Karpas-422 (cell line): ENCODE measurements around the gene WBP1. TPM values are rescaled to one million over a fixed set of nuclear protein-coding genes. Genes with fewer than 3 reads are reported as not detected.

Experiments
- DNase-seq: peaks from one replicate; pipeline ENCODE4 v3.0.0-alpha.2; 2015
- H2AFZ ChIP-seq: fragments of 200-600 bp; sonication (generic); 2 replicates; pipeline ENCODE4 v1.6.1; 2014; ENCODE audit warnings: antibody characterized with exemption, low read length, mixed read lengths
- H3K27ac ChIP-seq: fragments of 200-600 bp; sonication (generic); 2 replicates; pipeline ENCODE4 v1.5.1; 2014; ENCODE audit warnings: mild to moderate bottlenecking, low read length, moderate library complexity
- H3K27me3 ChIP-seq: fragments of 200-600 bp; sonication (generic); 2 replicates; pipeline ENCODE4 v1.6.1; 2014; ENCODE audit warnings: low read length, mixed read lengths
- H3K36me3 ChIP-seq: fragments of 200-600 bp; sonication (generic); 2 replicates; pipeline ENCODE4 v1.6.1; 2014; ENCODE audit warnings: low read length, mixed read lengths; ENCODE audit not compliant: insufficient read depth
- H3K4me1 ChIP-seq: fragments of 200-600 bp; sonication (generic); 2 replicates; pipeline ENCODE4 v1.6.1; 2014; ENCODE audit warnings: mild to moderate bottlenecking, low read length, mixed read lengths
- H3K4me2 ChIP-seq: fragments of 200-600 bp; sonication (generic); 2 replicates; pipeline ENCODE4 v1.6.1; 2014; ENCODE audit warnings: low read length, low read depth, mild to moderate bottlenecking; ENCODE audit not compliant: poor library complexity, severe bottlenecking
- H3K4me3 ChIP-seq: fragments of 200-600 bp; sonication (generic); 2 replicates; pipeline ENCODE4 v1.5.1; 2014; ENCODE audit warnings: mild to moderate bottlenecking, antibody characterized with exemption, low read length, mixed read lengths
- H3K79me2 ChIP-seq: fragments of 200-600 bp; sonication (generic); 2 replicates; pipeline ENCODE4 v1.6.1; 2014; ENCODE audit warnings: mild to moderate bottlenecking, low read length, mixed read lengths
- H3K9ac ChIP-seq: fragments of 200-600 bp; sonication (generic); 2 replicates; pipeline ENCODE4 v1.6.0; 2014; ENCODE audit warnings: low read length
- H3K9me2 ChIP-seq: fragments of 200-600 bp; sonication (generic), shearing (Covaris generic); replicated peaks from 2 replicates; pipeline ENCODE4 v1.6.0; 2014; ENCODE audit warnings: mild to moderate bottlenecking, low read length, moderate library complexity; ENCODE audit not compliant: insufficient read depth
- H3K9me3 ChIP-seq: fragments of 300-700, 200-600 bp; sonication (generic); 2 replicates; pipeline ENCODE4 v1.6.1; 2014; ENCODE audit warnings: low read length, mixed read lengths
- H4K20me1 ChIP-seq: fragments of 200-600 bp; sonication (generic); 2 replicates; pipeline ENCODE4 v1.6.1; 2014; ENCODE audit warnings: mild to moderate bottlenecking, antibody characterized with exemption, low read length, low read depth; ENCODE audit not compliant: insufficient read depth
- total RNA-seq: library from RNA; depleted of rRNA; stranded (reverse); fragments of >200 nt; shearing (Covaris generic); gene quantifications from 2 replicates; pipeline ENCODE4 v1.2.3, GENCODE V29; 2014; ENCODE audit warnings: low replicate concordance

WBP1 gene
- total RNA-seq, 1 experiment from 2014 or later = 149 TPM

DNA sequence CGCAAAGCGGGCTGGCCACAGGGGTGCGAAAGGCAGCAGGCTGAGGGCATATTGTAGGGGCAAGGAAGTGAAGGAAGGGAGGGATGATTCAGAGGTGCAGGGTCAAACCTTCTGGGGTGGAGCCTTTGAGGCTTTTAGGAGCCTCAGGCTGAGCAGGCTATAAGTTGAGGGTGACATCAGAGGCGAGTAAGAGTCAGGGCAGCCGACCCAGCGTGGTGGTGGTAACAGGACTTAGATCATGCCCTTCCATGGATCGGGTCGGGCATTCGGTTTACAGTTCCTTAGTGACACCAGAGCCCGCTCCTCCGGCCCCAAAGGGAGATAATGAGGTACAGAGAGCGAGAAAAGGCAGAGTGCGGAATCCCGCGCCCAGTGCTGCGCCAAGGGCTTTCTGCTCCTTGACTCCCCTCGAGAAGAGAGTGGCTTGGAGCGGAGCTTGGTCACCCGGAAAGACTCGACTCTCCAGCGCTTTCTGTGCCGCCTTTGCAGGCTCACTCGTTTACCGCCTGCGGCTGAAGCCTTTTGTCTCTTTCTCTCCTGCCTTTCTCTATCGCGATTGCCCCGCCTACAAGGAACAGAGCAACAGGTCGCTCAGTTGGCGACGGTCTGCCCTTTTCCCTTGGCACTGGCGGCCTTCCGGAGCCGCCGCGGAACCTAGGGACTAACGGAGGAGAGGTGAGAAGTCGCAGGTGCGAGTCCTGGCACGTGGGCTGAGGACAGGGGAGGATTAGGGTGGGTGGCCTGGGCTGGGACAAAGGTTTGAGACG is 40.4 kb downstream of the WBP1 start:
- Histone ChIP-seq H3K27me3 (no peaks in the 10 kb centered on the region), H3K9ac (no peak overlapping the region), H3K27ac (no peak overlapping the region), H2AFZ (no peak overlapping the region), H3K4me1 (peaks cover 25% of the 10 kb centered on the region), H3K4me2 (no peak overlapping the region), H4K20me1 (no peaks in the 10 kb centered on the region), H3K36me3 (peaks cover 6% of the 10 kb centered on the region; the same call in 1 of the 2 replicates), H3K9me3 (no peaks in the 10 kb centered on the region), H3K9me2 (no peaks in the 10 kb centered on the region), H3K79me2 (peaks cover 11% of the 10 kb centered on the region), H3K4me3 (no peak overlapping the region)
- no peak for DNase-seq

DNA sequence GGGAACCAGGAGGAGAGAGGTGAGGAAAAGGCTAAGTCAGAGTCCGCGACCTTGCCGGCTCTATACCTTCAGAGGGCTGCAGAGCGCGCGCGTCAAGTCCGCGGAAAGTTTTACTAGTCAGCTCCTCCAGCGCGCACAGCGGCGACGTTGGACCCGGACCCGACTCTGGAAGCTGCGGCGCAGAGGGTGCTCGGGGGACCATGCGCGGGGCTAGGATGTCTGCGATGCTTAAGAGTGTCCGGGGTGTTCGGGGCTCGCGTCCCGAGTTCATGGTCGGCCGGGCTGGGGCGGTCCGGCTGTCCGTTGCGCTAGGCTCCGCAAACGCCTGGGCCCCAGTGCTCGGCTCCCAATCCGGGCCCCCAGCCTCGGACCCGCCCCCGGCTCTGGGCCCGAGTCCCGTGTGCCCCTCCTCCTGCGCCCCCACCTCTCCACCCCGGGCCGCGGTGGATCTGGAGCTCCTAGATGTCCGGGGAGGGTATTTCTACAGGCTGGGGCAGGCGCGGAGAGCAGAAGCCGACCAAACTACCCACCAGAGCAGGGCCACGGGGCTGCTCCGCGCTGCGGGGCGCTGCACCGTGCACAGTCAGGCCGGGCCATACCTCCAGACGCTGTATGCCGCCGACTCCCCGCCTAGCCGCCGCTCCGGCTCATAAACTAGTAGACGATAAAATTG is 41.2 kb downstream of the WBP1 start, which contains the start of gene LBX2:
TSS of gene LBX2 (minus strand) at position 337 of the 673 bp plus-strand sequence. CDS start at position 271, 66 bp downstream.
- Histone ChIP-seq H3K4me3 (no peak within 1 kb of the TSS), H3K79me2 (peaks cover 11% of the 10 kb centered on the region), H3K27ac (no peak within 1 kb of the TSS), H3K4me2 (no peak within 1 kb of the TSS), H3K27me3 (no peaks in the 10 kb centered on the region), H3K4me1 (peaks cover 32% of the 10 kb centered on the region), H3K36me3 (no peaks in the 10 kb centered on the region), H4K20me1 (no peaks in the 10 kb centered on the region), H3K9me2 (no peaks in the 10 kb centered on the region), H3K9ac (no peak within 1 kb of the TSS), H2AFZ (no peak within 1 kb of the TSS), H3K9me3 (no peaks in the 10 kb centered on the region)
- DNase-seq = no peak

DNA sequence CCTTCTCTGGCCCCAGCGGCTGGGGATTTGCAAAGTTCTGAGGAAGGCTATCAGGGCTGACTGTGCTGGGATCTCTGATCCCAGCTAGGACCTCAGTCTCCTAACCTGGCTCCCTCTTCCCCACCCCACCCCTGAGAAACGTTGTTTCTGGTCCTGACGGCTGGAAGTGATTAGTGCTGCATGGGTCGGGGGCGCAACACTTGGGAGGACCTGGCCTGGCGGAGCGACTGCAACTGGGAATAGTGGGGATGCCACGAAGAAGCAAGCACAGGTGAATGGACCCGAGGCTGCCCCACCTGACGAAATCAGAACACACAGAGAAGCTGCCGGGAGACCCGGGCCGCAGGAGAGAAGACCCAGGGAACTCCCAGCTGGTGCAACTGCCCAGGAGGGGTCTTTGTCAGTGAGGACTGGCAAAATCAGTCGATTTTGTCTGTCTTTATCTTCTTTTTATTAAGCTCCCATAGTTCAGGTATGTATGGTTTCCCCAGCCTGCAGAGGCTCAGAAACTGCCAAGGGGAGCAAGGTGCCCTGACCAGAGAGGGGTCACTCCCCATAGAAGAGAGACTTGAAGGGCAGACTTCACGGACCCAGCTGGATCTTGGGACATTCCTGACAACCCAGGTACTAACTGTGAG is 41.8 kb downstream of the WBP1 start:
- H3K27ac ChIP-seq = no peak overlapping the region

DNA sequence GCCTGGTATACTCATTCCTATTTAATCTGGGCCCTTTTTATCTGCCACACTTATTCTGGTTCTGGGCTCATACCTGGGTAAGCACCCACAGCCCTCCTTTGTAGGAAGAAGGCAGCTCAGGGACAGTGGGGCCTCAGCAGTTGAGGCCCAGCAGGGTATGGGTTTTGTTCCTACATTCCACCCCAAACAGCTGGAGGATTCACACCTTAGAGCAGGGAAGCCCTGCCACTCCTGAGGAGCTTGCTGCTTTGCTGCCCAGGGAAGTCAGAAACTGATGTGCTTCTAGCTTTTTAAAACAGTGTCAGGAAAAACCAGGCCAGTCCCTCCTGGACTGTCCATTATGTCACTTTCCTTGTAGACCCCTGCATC is 42.3 kb downstream of the WBP1 start:
- Histone ChIP-seq H3K9ac (no peak overlapping the region; the same call in 1 of the 2 replicates), H3K4me2 (no peak overlapping the region), H4K20me1 (no peaks in the 10 kb centered on the region), H3K27me3 (no peaks in the 10 kb centered on the region), H3K36me3 (0 out of 2 replicates have a peak, but pooled peaks cover 4% of the 10 kb centered on the region), H3K27ac (no peak overlapping the region), H3K79me2 (peaks cover 19% of the 10 kb centered on the region), H3K9me2 (no peaks in the 10 kb centered on the region), H3K9me3 (no peaks in the 10 kb centered on the region), H3K4me1 (peaks cover 43% of the 10 kb centered on the region), H2AFZ (no peak overlapping the region), H3K4me3 (no peak overlapping the region)
- no peak for DNase-seq

More for the DNA sequence above, 41.8 kb downstream of the WBP1 start:
- H2AFZ ChIP-seq = no peak overlapping the region
- H3K27me3 ChIP-seq = no peaks in the 10 kb centered on the region
- H3K4me2 ChIP-seq = no peak overlapping the region
- no peaks in the 10 kb centered on the region for H3K36me3 ChIP-seq
- no peak overlapping the region for H3K4me3 ChIP-seq
- H3K9me2 ChIP-seq = no peaks in the 10 kb centered on the region
- no peak for DNase-seq
- H3K4me1 ChIP-seq = peaks cover 38% of the 10 kb centered on the region
- H3K9ac ChIP-seq = no peak overlapping the region
- H3K9me3 ChIP-seq = no peaks in the 10 kb centered on the region
- H3K79me2 ChIP-seq = peaks cover 15% of the 10 kb centered on the region
- no peaks in the 10 kb centered on the region for H4K20me1 ChIP-seq

DNA sequence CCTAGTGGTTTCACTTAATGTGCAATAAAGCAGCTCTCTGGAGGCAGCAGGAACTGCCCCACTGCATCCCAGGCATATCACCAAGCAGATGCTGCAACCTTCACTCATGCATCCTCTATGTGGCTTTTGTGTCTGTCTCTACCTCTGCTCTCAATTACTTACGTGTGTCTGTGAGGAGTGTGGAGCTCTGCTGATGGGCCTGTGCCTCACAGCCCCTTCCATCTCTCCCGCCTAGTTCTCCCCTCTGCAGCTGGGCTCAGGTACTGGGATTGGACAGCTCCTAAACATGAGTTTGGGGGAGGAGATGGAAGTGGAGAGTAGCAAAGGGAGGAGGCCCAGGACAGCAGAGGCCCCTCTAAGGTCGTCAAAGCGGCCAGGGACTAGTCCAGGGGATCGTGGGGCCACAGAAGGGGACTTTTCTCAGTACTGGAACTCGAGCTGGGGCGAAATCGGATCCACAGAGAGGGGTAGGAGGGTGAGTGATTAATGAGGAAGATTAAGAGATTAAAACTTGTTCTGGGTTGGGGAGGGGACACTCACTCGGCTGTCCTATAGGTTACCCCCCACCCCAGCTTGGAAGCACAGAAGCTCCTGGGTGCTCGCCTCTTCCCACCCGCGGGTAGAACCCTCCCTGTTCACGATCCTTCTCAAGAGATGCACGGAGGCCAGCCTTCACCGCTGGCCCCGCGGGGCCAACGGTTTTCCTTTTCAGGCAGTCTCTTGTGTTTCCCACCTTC is 43.3 kb downstream of the WBP1 start:
- no peaks in the 10 kb centered on the region for H3K9me3 ChIP-seq
- H3K9ac ChIP-seq = peak overlapping the region; percentile 89
- H3K9me2 ChIP-seq = no peaks in the 10 kb centered on the region
- H3K4me2 ChIP-seq = peak overlapping the region; percentile 89
- peaks cover 9% of the 10 kb centered on the region; the same call in 1 of the 2 replicates for H3K36me3 ChIP-seq
- no peak overlapping the region for H2AFZ ChIP-seq
- no peaks in the 10 kb centered on the region for H4K20me1 ChIP-seq
- no peaks in the 10 kb centered on the region for H3K27me3 ChIP-seq
- peak overlapping the region; percentile 83; the same call in 1 of the 2 replicates for H3K4me3 ChIP-seq
- no peak overlapping the region for H3K27ac ChIP-seq
- peak; percentile 51 for DNase-seq
- H3K4me1 ChIP-seq = peaks cover 53% of the 10 kb centered on the region
- H3K79me2 ChIP-seq = peaks cover 27% of the 10 kb centered on the region

DNA sequence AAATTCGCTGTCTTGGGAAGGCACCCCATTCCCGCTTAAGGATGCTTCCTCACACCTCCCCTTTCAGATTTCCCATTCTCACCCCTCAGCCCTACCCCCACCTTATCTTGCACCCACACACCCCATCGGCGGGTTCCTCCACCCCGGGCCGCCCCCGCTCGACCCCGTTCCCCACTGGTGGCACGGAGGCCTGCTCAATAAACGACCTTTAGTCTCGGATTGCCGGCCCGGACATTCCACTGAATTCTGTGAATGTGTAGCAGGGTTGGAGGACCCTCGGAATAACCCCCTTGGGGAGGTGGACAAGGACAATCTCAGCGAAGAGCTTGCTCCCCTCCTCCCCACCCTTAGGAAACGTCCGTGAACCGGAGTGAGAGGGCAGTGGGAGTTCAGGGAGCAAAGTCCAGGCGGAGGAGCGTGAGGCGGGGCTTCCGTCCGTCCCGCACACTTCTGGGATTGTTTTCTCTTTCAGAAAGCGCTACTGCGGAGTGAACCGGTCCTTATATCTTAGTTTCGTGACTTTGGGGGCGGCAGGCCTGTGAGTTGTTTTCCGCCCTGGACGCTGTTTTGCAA is 44.0 kb downstream of the WBP1 start:
- no peaks in the 10 kb centered on the region for H3K27me3 ChIP-seq
- peak overlapping the region; percentile 89 for H3K4me2 ChIP-seq
- H4K20me1 ChIP-seq = no peaks in the 10 kb centered on the region
- H3K9me2 ChIP-seq = no peaks in the 10 kb centered on the region
- H3K27ac ChIP-seq = peak overlapping the region; percentile 65
- H2AFZ ChIP-seq = peak overlapping the region; percentile 61; the same call in 1 of the 2 replicates
- H3K9me3 ChIP-seq = no peaks in the 10 kb centered on the region
- peaks cover 56% of the 10 kb centered on the region for H3K4me1 ChIP-seq
- peak overlapping the region; percentile 83 for H3K4me3 ChIP-seq
- H3K9ac ChIP-seq = peak overlapping the region; percentile 89
- H3K36me3 ChIP-seq = peaks cover 9% of the 10 kb centered on the region; the same call in 1 of the 2 replicates
- H3K79me2 ChIP-seq = peaks cover 33% of the 10 kb centered on the region
- no peak for DNase-seq

DNA sequence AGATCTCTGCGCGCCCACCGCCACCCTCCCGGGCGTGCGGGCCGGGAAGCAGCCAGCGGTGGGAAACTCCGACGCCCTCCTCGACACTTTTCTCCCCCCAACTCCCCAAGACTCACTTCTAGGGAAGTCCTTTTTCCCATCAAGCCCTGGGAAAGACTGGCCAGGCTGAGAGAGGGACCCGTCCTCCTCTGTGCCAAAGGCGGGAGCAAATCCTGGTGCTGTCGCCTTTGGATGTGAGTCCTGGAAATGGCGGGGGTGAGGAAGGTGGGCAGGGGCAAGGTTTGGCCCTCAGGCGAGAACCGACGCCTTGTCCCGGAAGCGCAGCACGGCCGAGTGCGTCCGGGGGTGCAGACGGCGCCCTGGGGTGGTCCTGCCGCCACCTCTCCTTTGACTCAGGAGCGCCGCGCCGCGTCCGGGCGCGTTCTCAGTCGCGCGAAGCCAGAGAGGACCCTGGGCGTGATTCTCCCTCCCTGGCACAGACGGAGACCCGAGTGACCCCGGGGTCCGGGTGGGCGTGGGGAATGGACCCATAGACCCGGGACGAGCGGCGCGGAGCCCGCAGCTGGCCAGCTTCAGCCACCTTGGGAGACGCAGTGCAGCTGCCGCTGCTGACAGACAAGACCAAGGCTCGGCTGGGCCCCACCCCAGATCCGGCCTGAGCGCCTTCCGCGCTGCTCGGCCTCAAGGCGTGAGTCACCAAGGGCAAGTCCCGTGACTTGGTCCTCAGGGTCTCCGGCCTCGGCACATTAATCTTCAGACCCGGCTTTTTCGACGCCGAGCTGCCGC is 44.7 kb downstream of the WBP1 start:
- peak overlapping the region; percentile 89 for H3K9ac ChIP-seq
- no peaks in the 10 kb centered on the region for H3K27me3 ChIP-seq
- no peaks in the 10 kb centered on the region for H3K9me2 ChIP-seq
- H3K36me3 ChIP-seq = peaks cover 9% of the 10 kb centered on the region; the same call in 1 of the 2 replicates
- H4K20me1 ChIP-seq = no peaks in the 10 kb centered on the region
- no peaks in the 10 kb centered on the region for H3K9me3 ChIP-seq
- peak overlapping the region; percentile 89 for H3K4me2 ChIP-seq
- peaks cover 58% of the 10 kb centered on the region for H3K4me1 ChIP-seq
- peak; percentile 90 for DNase-seq
- peak overlapping the region; percentile 61 for H2AFZ ChIP-seq
- H3K27ac ChIP-seq = peak overlapping the region; percentile 65
- H3K79me2 ChIP-seq = peaks cover 33% of the 10 kb centered on the region
- peak overlapping the region; percentile 83 for H3K4me3 ChIP-seq
